H1 (cell line): Measurements from ENCODE around the gene PLCH2. TPM values are rescaled to one million over a fixed set of nuclear protein-coding genes. Genes with fewer than 3 reads are reported as not detected.
A peak's percentile ranks its signal among the peaks of the same experiment; 100 is the strongest.

Experiments used
- CTCF ChIA-PET: fragments of 300-600 bp; sonication (Branson Sonifier 250); formaldehyde crosslinking; loops from one replicate; lab custom pipeline; 2021; ENCODE audit not compliant: partially characterized antibody; lab: Charles Lee
- POLR2A ChIA-PET: fragments of 300-600 bp; sonication (Branson Sonifier 250); formaldehyde crosslinking; loops from one replicate; lab custom pipeline; 2021; ENCODE audit warnings: inconsistent platforms; ENCODE audit not compliant: partially characterized antibody; lab: Charles Lee
- DNase-seq, 2 experiments: peaks; one replicate each; pipeline versions ENCODE4 v3.0.0 to v3.0.0-alpha.2; 2010 to 2022; ENCODE audit warnings: low spot score in 2 of 2, low read depth in 1 of 2, mixed read lengths in 1 of 2
- FAIRE-seq: peaks from 2 replicates; lab custom pipeline; 2011; peaks lifted over from hg19 to GRCh38; lab: Jason Lieb, UNC
- H2AFZ ChIP-seq: 2 replicates; pipeline ENCODE4 v1.8.1; 2012; ENCODE audit warnings: low read length, inconsistent platforms
- H2AK5ac ChIP-seq: 2 replicates; pipeline ENCODE4 v1.6.1; 2013; ENCODE audit warnings: low read depth, low read length
- H2BK120ac ChIP-seq: replicated peaks from 2 replicates; pipeline ENCODE3; 2013; ENCODE audit warnings: low read depth, low read length, inconsistent platforms
- H2BK12ac ChIP-seq: 2 replicates; pipeline ENCODE4 v1.6.1; 2013; ENCODE audit warnings: low read depth, low read length
- H2BK15ac ChIP-seq: 2 replicates; pipeline ENCODE4 v1.6.1; 2013; ENCODE audit warnings: low read length
- H2BK20ac ChIP-seq: 2 replicates; pipeline ENCODE4 v1.6.1; 2013; ENCODE audit warnings: low read length
- H2BK5ac ChIP-seq: 2 replicates; pipeline ENCODE4 v1.6.1; 2013; ENCODE audit warnings: low read depth, low read length
- H3K14ac ChIP-seq: 2 replicates; pipeline ENCODE4 v1.6.1; 2013; ENCODE audit warnings: inconsistent platforms; ENCODE audit not compliant: insufficient read length
- H3K18ac ChIP-seq: 2 replicates; pipeline ENCODE4 v1.6.1; 2013; ENCODE audit warnings: low read length; ENCODE audit errors: extremely low read depth
- H3K23ac ChIP-seq: 2 replicates; pipeline ENCODE4 v1.6.1; 2013; ENCODE audit warnings: inconsistent platforms; ENCODE audit not compliant: insufficient read length
- H3K23me2 ChIP-seq: 2 replicates; pipeline ENCODE4 v1.6.1; 2013; ENCODE audit warnings: low read depth, low read length
- H3K27ac ChIP-seq: 2 replicates; pipeline ENCODE4 v1.6.1; 2011; ENCODE audit warnings: low read depth, low read length, inconsistent platforms
- H3K27me3 ChIP-seq, 4 experiments: replicated peaks in 1 of 4; 1 replicate in 1 of 4; 2 replicates in 3 of 4; pipeline versions ENCODE4 v1.6.1 to v1.8.1; 2011 to 2013; ENCODE audit warnings: low read length in 3 of 4, mild to moderate bottlenecking in 3 of 4, inconsistent platforms in 2 of 4, mixed read lengths in 2 of 4, moderate library complexity in 1 of 4; ENCODE audit not compliant: control insufficient read depth in 3 of 4, insufficient read depth in 3 of 4; ENCODE audit errors: extremely low read depth in 1 of 4
- H3K36me3 ChIP-seq, 4 experiments: 2 replicates each; pipeline versions ENCODE4 v1.6.1 to v1.8.1; 2011 to 2013; ENCODE audit warnings: mild to moderate bottlenecking in 4 of 4, low read length in 3 of 4, moderate library complexity in 2 of 4, control low read depth in 1 of 4, inconsistent platforms in 1 of 4; ENCODE audit not compliant: insufficient read depth in 4 of 4, control insufficient read depth in 2 of 4
- H3K4ac ChIP-seq: replicated peaks from 2 replicates; pipeline ENCODE3; 2013; ENCODE audit warnings: low read length, low read depth, mixed read lengths, inconsistent platforms; ENCODE audit not compliant: insufficient read length
- H3K4me1 ChIP-seq, 4 experiments: replicated peaks in 1 of 4; 1 replicate in 1 of 4; 2 replicates in 3 of 4; pipeline versions ENCODE4 v1.6.1 to v1.8.1; 2011 to 2013; ENCODE audit warnings: low read length in 3 of 4, inconsistent platforms in 2 of 4, mixed read lengths in 1 of 4; ENCODE audit not compliant: insufficient read depth in 4 of 4, control insufficient read depth in 3 of 4
- H3K4me2 ChIP-seq, 2 experiments: 2 replicates each; pipeline versions ENCODE4 v1.6.1 to v1.8.1; 2011 to 2013; ENCODE audit warnings: low read depth in 2 of 2, low read length in 2 of 2, control low read depth in 1 of 2, inconsistent platforms in 1 of 2, mild to moderate bottlenecking in 1 of 2; ENCODE audit not compliant: insufficient read depth in 1 of 2
- H3K4me3 ChIP-seq, 4 experiments: fragments of 200-600, 300-600 bp in 1 of 4; sonication (generic), shearing (Covaris generic), sonication (Bioruptor Twin) in 1 of 4; 2 replicates each; pipeline versions ENCODE4 v1.5.1 to v1.8.1; 2011 to 2016; ENCODE audit warnings: low read length in 4 of 4, low read depth in 3 of 4, control low read depth in 2 of 4, inconsistent platforms in 2 of 4, mild to moderate bottlenecking in 2 of 4, mixed read lengths in 1 of 4, moderate library complexity in 1 of 4; ENCODE audit not compliant: insufficient read depth in 2 of 4; ENCODE audit errors: extremely low read depth in 1 of 4
- H3K56ac ChIP-seq: replicated peaks from 2 replicates; pipeline ENCODE3; 2013; ENCODE audit warnings: low read depth, mild to moderate bottlenecking, mixed read lengths, low read length, inconsistent platforms; ENCODE audit not compliant: insufficient read length
- H3K79me1 ChIP-seq: 2 replicates; pipeline ENCODE4 v1.6.1; 2013; ENCODE audit warnings: low read depth, low read length, control low read depth
- H3K79me2 ChIP-seq, 2 experiments: 2 replicates each; pipeline versions ENCODE4 v1.6.1 to v1.8.1; 2012 to 2013; ENCODE audit warnings: low read length in 2 of 2, mild to moderate bottlenecking in 2 of 2, inconsistent platforms in 1 of 2; ENCODE audit not compliant: insufficient read depth in 2 of 2, control insufficient read depth in 1 of 2
- H3K9ac ChIP-seq, 4 experiments: replicated peaks in 1 of 4; 1 replicate in 1 of 4; 2 replicates in 3 of 4; pipeline versions ENCODE4 v1.6.1 to v1.8.1; 2011 to 2013; ENCODE audit warnings: low read depth in 3 of 4, low read length in 3 of 4, control low read depth in 2 of 4, mild to moderate bottlenecking in 2 of 4, moderate library complexity in 2 of 4, inconsistent platforms in 1 of 4; ENCODE audit errors: extremely low read depth in 1 of 4
- H3K9me3 ChIP-seq, 2 experiments: 2 replicates each; pipeline versions ENCODE4 v1.6.1 to v1.8.1; 2012 to 2013; ENCODE audit warnings: mild to moderate bottlenecking in 2 of 2, moderate library complexity in 2 of 2, control low read depth in 1 of 2, inconsistent platforms in 1 of 2, low read depth in 1 of 2, low read length in 1 of 2, mixed read lengths in 1 of 2; ENCODE audit not compliant: insufficient read depth in 2 of 2
- H4K20me1 ChIP-seq, 2 experiments: replicated peaks in 1 of 2; 2 replicates each; pipeline versions ENCODE3 to v1.8.1; 2011 to 2013; ENCODE audit warnings: inconsistent platforms in 2 of 2, low read length in 2 of 2, mild to moderate bottlenecking in 1 of 2; ENCODE audit not compliant: insufficient read depth in 2 of 2, control insufficient read depth in 1 of 2
- H4K5ac ChIP-seq: 2 replicates; pipeline ENCODE4 v1.6.1; 2013; ENCODE audit warnings: low read length, low read depth, mixed read lengths, inconsistent platforms; ENCODE audit not compliant: insufficient read length
- H4K8ac ChIP-seq: 2 replicates; pipeline ENCODE4 v1.8.0; 2013; ENCODE audit warnings: mild to moderate bottlenecking, moderate library complexity, low read length, inconsistent platforms; ENCODE audit not compliant: insufficient read depth; ENCODE audit errors: extremely low read depth
- H4K91ac ChIP-seq: replicated peaks from 2 replicates; pipeline ENCODE3; 2013; ENCODE audit warnings: low read length, mixed read lengths, inconsistent platforms; ENCODE audit not compliant: insufficient read length
- EGR1 ChIP-seq: IDR thresholded peaks from 2 replicates; pipeline ENCODE4 v1.6.1; 2011; ENCODE audit warnings: low read depth, low read length, borderline replicate concordance
- HDAC6 ChIP-seq: IDR thresholded peaks from one replicate; pipeline ENCODE4 v1.7.1; 2012; ENCODE audit warnings: low read depth, mild to moderate bottlenecking, inconsistent platforms, low read length, moderate library complexity
- KDM5A ChIP-seq: fragments of 200-600 bp; IDR thresholded peaks from 2 replicates; pipeline ENCODE4 v1.7.1; 2012; ENCODE audit warnings: mild to moderate bottlenecking, low read length, inconsistent platforms, mixed read lengths
- SP1 ChIP-seq: IDR thresholded peaks from 2 replicates; pipeline ENCODE4 v1.6.1; 2011; ENCODE audit warnings: low read depth, low read length
- TAF1 ChIP-seq: IDR thresholded peaks from 2 replicates; pipeline ENCODE4 v1.6.1; 2011; ENCODE audit warnings: mild to moderate bottlenecking, low read depth, low read length
- TAF7 ChIP-seq: optimal IDR thresholded peaks from 2 replicates; pipeline ENCODE3; 2011; ENCODE audit warnings: low read depth, mild to moderate bottlenecking, inconsistent platforms, low read length, moderate library complexity, borderline replicate concordance
- TEAD4 ChIP-seq: IDR thresholded peaks from 2 replicates; pipeline ENCODE4 v1.6.1; 2012; ENCODE audit warnings: low read depth, low read length, inconsistent platforms, mixed read lengths
- WGBS, 2 experiments: shearing (Covaris generic) in 1 of 2; methylation state at CpG; one replicate each; pipeline versions ENCODE4 v1.1.6 to v1.1.7; 2013 to 2015; ENCODE audit warnings: low lambda C conversion rate in 2 of 2, mixed read lengths in 2 of 2, inconsistent platforms in 1 of 2, low coverage in 1 of 2, missing lambda C conversion rate in 1 of 2; ENCODE audit not compliant: insufficient replicate concordance in 2 of 2, insufficient coverage in 1 of 2, insufficient read length in 1 of 2; ENCODE audit errors: extremely low coverage in 1 of 2, missing lambda C conversion rate in 1 of 2; 5-methylcytosine and 5-hydroxymethylcytosine counted together
- polyA plus RNA-seq, 7 experiments: library from polyadenylated mRNA; depleted of rRNA in 3 of 7; stranded (reverse) in 5 of 7; unstranded in 2 of 7; fragments of >200 nt in 5 of 7; fragments of 200-250 nt in 2 of 7; gene quantifications; 1 replicate in 5 of 7; 2 replicates in 1 of 7; 4 replicates in 1 of 7; pipeline versions ENCODE4 v1.2.1 to v1.2.3, GENCODE V29; 2011 to 2013; ENCODE audit warnings: missing spikeins in 2 of 7, mixed read lengths in 2 of 7
- total RNA-seq: library from RNA; stranded (reverse); fragmentation: NEBNext Ultra II Directional; extraction: Animal tissue kit (Norgen Biotek cat#: 25700); gene quantifications from 2 replicates; pipeline ENCODE4 v1.2.1, GENCODE V29; 2021
- TF ChIP-seq, protein P1 (sequence below): IDR thresholded peaks from 2 replicates; pipeline ENCODE4 v1.6.1; 2012; ENCODE audit warnings: low read length, inconsistent platforms

PLCH2 gene
- total and polyA plus RNA-seq, 2 of the 8 experiments (the other 6 are each of a cell fraction or from before 2014, with no cell fraction given) = 0.14 to 0.19 TPM

DNA sequence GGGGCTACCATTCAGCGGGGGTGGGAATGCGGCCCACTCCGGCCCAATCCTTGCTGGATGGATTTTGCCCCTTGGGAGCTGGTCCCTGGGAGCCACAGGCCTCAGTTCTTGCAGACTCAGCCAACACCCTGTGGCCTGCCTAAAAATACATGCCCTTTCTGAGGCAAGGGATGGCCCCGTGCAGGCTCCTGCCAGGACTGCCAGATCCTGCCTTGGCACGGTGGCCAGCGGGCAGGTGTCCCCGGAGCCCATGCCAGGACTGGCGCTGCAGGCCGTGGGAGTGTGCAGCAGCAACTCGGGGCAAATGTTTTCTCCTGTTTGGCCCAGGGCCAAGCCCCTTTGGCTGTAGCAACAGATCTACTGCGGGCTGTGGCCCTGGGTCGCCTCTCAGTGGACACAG lies 51.9 kb downstream of the PLCH2 start:
- Histone ChIP-seq H3K23ac (no peak overlapping the region), H2BK120ac (no peak overlapping the region), H3K23me2 (peaks cover 7% of the 10 kb centered on the region; the same call in 1 of the 2 replicates), H3K4ac (no peak overlapping the region), H3K27ac (no peak overlapping the region), H2BK20ac (no peak overlapping the region), H3K4me3 (no peak overlapping the region), H3K18ac (no peak overlapping the region), H3K79me2 (peaks cover 10 to 30% of the 10 kb centered on the region in 2 experiments), H4K20me1 (peaks cover 25 to 40% of the 10 kb centered on the region in 2 experiments), H2BK15ac (no peak overlapping the region), H4K8ac (no peak overlapping the region), H2BK12ac (0 out of 2 replicates have a peak overlapping the region, but pooled peaks have one; percentile 17), H3K9ac (no peak overlapping the region), H2AK5ac (no peak overlapping the region), H3K4me2 (no peak overlapping the region), H3K56ac (no peak overlapping the region), H4K91ac (no peak overlapping the region), H2AFZ (no peak overlapping the region), H2BK5ac (no peak overlapping the region), H3K9me3 (no peaks in the 10 kb centered on the region), H3K4me1 (peaks cover 0 to 40% (median 21%) of the 10 kb centered on the region in 4 experiments; a peak in 6 of 7 replicates), H3K27me3 (peaks cover 30 to 63% (median 58%) of the 10 kb centered on the region in 4 experiments), H3K36me3 (no peaks in the 10 kb centered on the region), H3K79me1 (peaks cover 20% of the 10 kb centered on the region), H4K5ac (no peak overlapping the region), H3K14ac (no peak overlapping the region)
- ChIA-PET POLR2A (interaction anchor here (1.2 to 2.7 kb wide), 3 partner anchors 13 to 57 kb away, joined by 3 to 8 read pairs (median 5); no protein-coding TSS in a partner anchor), CTCF (interaction anchor here (1.0 to 4.9 kb wide), 5 partner anchors 10 to 113 kb away, joined by 3 to 27 read pairs (median 3); partner anchors contain the start of gene TNFRSF14)
- TF ChIP-seq TAF1 (no peak), TAF7 (no peak), KDM5A (no peak), HDAC6 (no peak), EGR1 (no peak), TEAD4 (no peak), SP1 (no peak)
- TF ChIP-seq, protein P1, sequence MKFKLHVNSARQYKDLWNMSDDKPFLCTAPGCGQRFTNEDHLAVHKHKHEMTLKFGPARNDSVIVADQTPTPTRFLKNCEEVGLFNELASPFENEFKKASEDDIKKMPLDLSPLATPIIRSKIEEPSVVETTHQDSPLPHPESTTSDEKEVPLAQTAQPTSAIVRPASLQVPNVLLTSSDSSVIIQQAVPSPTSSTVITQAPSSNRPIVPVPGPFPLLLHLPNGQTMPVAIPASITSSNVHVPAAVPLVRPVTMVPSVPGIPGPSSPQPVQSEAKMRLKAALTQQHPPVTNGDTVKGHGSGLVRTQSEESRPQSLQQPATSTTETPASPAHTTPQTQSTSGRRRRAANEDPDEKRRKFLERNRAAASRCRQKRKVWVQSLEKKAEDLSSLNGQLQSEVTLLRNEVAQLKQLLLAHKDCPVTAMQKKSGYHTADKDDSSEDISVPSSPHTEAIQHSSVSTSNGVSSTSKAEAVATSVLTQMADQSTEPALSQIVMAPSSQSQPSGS = no peak
- DNase-seq (peak in 1 of 2 experiments; percentile 49), FAIRE-seq (no peak)
- 86% methylated on average over 12 of the region's 12 CpGs; no CpG with 5 or more reads in 1 of the 2 experiments for WGBS, 2 experiments
